ENCODE measurements around the gene SPEF2. TPM values are rescaled to one million over a fixed set of nuclear protein-coding genes. Genes with fewer than 3 reads are reported as not detected.

SPEF2 gene
- total RNA-seq, 1 donor from 2014 or later: 12.1 TPM

DNA sequence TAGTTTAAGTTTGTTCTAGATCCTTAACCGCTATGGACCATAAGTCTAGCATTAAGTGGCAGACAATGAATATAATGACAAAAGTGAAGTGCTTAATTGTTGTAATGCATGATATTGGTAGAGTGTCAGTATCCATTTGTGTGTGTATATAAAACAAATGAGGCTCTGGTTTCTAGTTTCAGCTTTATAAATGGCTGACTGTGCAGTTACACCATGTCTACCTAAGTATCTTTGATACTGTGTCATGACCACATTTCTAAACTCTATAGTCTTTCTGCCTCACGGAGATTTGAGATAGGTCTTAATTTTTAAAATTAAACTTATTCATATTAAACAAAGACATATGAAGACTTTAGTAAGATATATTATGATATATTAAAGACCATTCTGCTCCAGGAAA is 92.0 kb downstream of the SPEF2 start:
- Mint-ChIP-seq H3K27me3 (ENCODE audit: low read depth) (no peaks in the 10 kb centered on the region), H3K36me3 (no peaks in the 10 kb centered on the region)

DNA sequence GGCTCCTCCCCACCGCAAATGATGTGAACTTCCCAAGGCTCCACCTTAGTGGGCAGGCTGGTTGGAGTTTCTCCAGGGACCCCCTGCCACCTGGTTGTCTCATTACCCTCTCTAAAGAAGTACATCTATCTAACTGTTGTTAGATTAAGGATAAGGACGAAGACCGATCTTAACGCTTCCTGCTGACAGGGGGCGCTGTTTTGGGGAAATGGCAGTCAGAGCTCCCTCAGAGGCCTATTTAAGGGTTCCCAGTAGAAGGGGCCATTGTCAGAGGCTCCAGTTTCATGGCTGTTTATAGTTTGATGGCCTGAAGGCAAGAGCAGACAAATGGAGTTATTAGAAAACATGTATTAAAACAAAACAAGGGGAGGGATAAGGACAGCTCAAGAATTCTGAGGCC is 100.1 kb downstream of the SPEF2 start:
- Mint-ChIP-seq H3K4me3 (no peak overlapping the region), H3K27ac (no peak overlapping the region), H3K27me3 (ENCODE audit: low read depth) (no peaks in the 10 kb centered on the region), H3K4me1 (peaks cover 4% of the 10 kb centered on the region), H3K9me3 (no peaks in the 10 kb centered on the region), H3K36me3 (no peaks in the 10 kb centered on the region)
- DNase-seq (ENCODE audit: low spot score in 2 of 2, unreplicated experiment in 2 of 2): no peak
- TF ChIP-seq, protein P1, sequence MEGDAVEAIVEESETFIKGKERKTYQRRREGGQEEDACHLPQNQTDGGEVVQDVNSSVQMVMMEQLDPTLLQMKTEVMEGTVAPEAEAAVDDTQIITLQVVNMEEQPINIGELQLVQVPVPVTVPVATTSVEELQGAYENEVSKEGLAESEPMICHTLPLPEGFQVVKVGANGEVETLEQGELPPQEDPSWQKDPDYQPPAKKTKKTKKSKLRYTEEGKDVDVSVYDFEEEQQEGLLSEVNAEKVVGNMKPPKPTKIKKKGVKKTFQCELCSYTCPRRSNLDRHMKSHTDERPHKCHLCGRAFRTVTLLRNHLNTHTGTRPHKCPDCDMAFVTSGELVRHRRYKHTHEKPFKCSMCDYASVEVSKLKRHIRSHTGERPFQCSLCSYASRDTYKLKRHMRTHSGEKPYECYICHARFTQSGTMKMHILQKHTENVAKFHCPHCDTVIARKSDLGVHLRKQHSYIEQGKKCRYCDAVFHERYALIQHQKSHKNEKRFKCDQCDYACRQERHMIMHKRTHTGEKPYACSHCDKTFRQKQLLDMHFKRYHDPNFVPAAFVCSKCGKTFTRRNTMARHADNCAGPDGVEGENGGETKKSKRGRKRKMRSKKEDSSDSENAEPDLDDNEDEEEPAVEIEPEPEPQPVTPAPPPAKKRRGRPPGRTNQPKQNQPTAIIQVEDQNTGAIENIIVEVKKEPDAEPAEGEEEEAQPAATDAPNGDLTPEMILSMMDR (IDR thresholded peaks at IDR 0.05; ENCODE audit: unreplicated experiment): no peak

More for the DNA sequence above, 92.0 kb downstream of the SPEF2 start:
- Mint-ChIP-seq H3K9me3 (no peaks in the 10 kb centered on the region), H3K4me3 (no peak overlapping the region), H3K27ac (no peak overlapping the region), H3K4me1 (no peaks in the 10 kb centered on the region)
- TF ChIP-seq, protein P1 (IDR thresholded peaks at IDR 0.05; ENCODE audit: unreplicated experiment): no peak
- no peak for DNase-seq (ENCODE audit: low spot score in 2 of 2, unreplicated experiment in 2 of 2)

DNA sequence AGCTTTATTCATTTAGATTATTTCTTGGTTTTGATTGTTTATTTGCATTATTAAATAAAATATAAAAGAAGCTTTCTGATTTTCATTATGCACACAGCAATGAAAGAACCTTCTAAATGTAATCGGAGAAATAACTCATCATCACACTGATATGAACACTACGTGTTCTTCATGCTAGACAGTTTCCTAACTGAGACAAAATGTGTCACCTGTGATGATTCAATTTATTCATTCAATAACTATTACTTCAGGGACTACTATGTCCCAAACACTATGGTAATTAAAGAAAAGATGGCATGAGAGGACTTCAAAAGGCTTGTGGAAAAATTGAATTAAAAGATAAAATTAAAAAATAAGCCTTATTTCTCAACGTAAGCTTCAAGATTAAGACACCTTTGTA is 118.1 kb downstream of the SPEF2 start:
- Mint-ChIP-seq H3K27me3 (ENCODE audit: low read depth) (peaks cover 13% of the 10 kb centered on the region), H3K9me3 (peaks cover 8% of the 10 kb centered on the region), H3K4me1 (no peaks in the 10 kb centered on the region), H3K27ac (no peak overlapping the region), H3K4me3 (no peak overlapping the region), H3K36me3 (no peaks in the 10 kb centered on the region)
- no peak for DNase-seq (ENCODE audit: low spot score in 2 of 2, unreplicated experiment in 2 of 2)
- TF ChIP-seq, protein P1 (IDR thresholded peaks at IDR 0.05; ENCODE audit: unreplicated experiment): no peak

DNA sequence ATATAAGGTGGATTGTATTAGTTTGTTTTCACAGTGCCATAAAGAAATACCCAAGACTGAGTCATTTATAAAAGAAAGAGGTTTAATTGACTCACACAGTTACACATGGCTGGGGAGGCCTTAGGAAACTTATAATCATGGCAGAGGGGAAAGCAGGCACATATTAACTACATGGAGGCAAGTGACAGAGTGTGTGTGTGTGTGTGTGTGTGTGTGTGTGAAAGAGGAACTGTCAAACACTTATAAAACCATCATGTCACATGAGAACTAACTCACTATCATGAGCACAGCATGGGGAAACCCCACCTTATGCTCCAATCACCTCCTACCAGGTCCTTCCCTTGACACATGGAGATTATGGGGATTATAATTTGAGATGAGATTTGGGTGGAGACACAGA is 118.6 kb downstream of the SPEF2 start:
- Mint-ChIP-seq H3K36me3 (no peaks in the 10 kb centered on the region), H3K4me3 (no peak overlapping the region), H3K27ac (no peak overlapping the region), H3K27me3 (ENCODE audit: low read depth) (peaks cover 13% of the 10 kb centered on the region), H3K4me1 (no peaks in the 10 kb centered on the region), H3K9me3 (peaks cover 8% of the 10 kb centered on the region)
- TF ChIP-seq, protein P1 (IDR thresholded peaks at IDR 0.05; ENCODE audit: unreplicated experiment): no peak
- no peak for DNase-seq (ENCODE audit: low spot score in 2 of 2, unreplicated experiment in 2 of 2)

DNA sequence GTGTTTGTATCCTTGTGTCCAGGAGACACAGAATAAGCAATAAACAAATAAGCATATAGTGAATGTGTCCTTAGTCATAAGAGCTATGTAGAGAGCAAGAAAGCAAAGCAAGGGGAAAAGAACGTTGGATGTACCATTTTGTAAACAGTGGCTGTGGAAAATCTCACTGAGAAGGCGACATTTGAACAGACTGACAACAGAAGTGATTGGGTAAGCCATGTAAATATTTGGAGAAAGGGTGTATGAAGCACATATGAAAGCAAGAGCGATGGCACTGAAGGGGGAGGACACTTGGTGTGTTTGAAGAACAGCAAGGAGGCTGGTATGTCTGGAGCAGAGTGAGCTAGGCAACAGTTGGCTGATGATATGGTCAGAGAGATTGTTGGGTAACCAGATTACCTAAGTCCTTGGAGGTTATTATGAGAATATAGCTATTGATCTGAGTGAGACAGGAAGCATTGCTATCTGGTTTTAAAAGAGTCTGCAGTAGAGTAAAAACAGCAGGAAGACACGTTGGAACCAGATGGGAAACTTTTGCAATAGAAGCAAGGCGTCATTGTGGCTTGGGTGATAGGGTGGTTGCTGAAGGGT is 123.6 kb downstream of the SPEF2 start:
- no peaks in the 10 kb centered on the region for H3K4me1 Mint-ChIP-seq
- H3K27me3 Mint-ChIP-seq (ENCODE audit: low read depth): peaks cover 14% of the 10 kb centered on the region

More for the DNA sequence above, 123.6 kb downstream of the SPEF2 start:
- TF ChIP-seq, protein P1 (IDR thresholded peaks at IDR 0.05; ENCODE audit: unreplicated experiment): no peak
- Mint-ChIP-seq H3K4me3 (no peak overlapping the region), H3K36me3 (no peaks in the 10 kb centered on the region), H3K27ac (no peak overlapping the region), H3K9me3 (peaks cover 7% of the 10 kb centered on the region)
- DNase-seq (ENCODE audit: low spot score in 2 of 2, unreplicated experiment in 2 of 2): no peak
